ELF-1 (cell line): ENCODE results near the gene CD81.

Experiments
- DNase-seq: peaks from one replicate; pipeline ENCODE4 v3.0.0-alpha.2; 2016; ENCODE audit warnings: low read depth, low spot score

Gene CD81

GRCh38 chr11:2375964-2376551 is 1.1 kb upstream of the CD81 start:
- no peak for DNase-seq

DNA sequence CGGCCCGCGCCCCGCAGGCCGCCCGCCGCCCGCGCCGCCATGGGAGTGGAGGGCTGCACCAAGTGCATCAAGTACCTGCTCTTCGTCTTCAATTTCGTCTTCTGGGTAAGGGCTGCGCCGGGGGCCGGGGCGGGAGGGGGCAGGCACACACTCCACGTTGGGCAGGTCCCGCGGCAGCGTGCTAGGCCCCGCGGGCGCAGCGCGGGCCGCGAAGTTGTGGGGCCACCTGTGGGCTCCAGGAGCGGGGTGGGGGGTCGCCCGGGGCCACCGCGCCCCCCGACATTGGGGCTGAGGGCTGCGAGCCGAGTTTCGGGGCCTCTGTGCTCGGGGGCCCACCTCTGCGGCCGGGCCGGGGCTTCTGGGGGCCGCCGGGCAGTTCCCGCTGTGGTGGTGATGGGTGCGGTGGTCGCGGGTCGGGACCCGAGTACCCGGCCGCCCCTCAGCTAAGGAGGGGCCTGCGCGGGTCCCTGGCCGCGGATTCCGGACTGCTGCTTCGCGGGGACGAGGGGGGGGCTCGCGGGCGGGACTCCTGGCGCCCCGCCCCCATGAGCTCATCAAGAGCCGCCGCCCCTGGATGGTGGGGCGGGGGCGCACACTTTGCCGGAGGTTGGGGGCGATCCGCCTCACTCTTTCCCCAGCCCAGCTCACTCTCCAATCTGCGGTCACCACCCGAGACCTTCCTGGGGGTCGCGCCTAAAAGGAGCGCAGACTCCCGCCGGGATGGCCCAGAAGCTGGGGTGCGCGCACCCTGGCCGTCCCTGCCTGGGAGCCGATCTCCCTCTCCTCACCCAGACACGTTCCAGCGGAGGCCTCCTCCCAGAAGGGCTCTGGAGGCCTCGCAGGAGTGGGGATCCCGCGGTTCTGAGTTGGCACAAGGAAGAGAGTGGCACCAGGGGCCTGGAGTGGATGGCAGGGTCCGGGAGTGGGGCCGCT is 667 bp downstream of the CD81 start:
- DNase-seq = no peak

DNA sequence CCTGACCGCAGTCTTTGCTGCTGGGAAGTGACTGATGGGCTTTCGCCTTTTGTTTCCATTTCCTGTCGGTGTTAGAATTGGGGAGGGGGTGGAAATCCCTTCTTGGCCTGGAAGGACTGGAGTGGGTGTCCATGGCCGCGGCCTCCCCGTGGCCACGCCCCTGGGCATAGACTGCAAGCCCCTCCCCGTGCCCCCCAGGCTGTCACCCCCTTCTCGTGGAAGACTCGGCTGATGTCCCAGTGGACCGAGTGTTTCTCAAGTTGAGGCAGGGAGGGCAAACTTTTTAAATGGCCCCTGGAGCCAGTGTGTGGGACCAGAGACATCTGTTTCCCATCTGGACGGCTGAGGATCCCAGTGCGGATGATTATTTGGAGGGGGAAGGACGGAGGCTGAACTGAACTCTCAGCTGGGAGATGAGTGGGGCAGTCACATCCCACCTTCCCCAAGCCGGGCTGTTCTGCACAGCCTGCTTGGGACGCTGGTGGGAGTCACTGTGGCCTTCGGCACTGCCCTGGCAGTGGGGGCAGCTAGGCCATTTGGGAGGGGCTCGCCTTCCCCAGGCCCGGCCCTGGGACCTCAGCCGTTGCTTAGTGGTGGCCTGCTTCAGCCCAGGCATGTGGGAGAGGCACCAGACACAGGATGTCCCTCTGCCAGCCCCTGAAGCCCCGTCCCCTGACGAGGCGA is 1.6 kb downstream of the CD81 start:
- DNase-seq = no peak

- no peak for DNase-seq
These were observed 2.5 kb downstream of the CD81 start for GRCh38 chr11:2379466-2380174.

- no peak for DNase-seq
These were observed 3.3 kb downstream of the CD81 start for GRCh38 chr11:2380396-2380795.

GRCh38 chr11:2380807-2381350 is 3.8 kb downstream of the CD81 start:
- no peak for DNase-seq

DNA sequence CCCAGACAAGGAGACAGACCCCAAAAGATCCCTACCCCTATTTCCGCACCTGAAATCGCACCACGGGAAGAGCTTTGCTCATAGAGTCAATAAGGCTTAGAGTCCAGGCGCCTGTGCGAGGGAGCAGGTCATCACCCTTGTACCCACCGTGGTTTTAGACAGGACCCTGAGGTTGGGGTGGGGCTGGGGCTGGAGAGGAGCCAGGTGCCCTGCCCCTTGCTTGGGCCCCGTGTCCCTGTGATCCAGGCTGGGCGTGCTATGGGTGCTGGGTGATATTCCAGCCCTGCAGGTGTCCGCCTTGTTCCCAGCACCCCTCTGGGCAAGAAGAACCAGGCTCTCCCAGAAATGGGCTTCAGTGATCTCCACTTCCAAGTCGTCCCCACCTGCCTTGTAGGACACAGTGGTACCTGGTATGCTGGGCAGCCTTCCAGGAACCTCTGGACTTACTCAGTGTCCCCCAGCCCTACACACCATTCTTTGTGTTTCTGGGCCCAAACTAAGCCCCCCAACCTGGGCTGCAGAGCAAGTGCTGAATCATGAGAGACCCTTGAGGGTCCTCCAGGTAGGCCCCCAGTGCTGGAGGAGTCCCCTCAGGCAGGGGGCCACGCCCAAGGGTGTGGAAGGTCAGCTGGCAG is 4.5 kb downstream of the CD81 start:
- no peak for DNase-seq

DNA sequence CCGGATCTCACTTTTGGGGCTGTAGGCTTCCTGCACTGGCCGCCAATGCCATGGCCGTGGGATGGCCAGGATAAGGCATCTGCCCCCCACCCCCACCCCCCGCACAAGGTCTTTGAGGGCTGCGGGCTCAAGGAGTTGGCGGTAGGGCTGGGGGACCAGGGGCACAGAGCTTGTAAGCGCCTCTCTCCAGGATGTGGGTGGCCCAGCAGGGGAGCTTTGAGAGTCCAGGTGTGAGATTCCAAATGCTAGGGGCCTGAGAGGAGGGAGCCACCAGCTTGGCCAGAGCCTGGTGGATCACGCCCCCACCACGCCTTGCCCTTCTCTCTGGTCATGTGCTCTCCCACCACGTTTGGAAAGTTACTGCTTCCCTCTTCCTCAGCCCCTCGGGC is 5.0 kb downstream of the CD81 start:
- DNase-seq = no peak

- DNase-seq = no peak
These were observed 6.1 kb downstream of the CD81 start for GRCh38 chr11:2382936-2383851.

GRCh38 chr11:2383852-2384804 is 7.0 kb downstream of the CD81 start:
- no peak for DNase-seq

DNA sequence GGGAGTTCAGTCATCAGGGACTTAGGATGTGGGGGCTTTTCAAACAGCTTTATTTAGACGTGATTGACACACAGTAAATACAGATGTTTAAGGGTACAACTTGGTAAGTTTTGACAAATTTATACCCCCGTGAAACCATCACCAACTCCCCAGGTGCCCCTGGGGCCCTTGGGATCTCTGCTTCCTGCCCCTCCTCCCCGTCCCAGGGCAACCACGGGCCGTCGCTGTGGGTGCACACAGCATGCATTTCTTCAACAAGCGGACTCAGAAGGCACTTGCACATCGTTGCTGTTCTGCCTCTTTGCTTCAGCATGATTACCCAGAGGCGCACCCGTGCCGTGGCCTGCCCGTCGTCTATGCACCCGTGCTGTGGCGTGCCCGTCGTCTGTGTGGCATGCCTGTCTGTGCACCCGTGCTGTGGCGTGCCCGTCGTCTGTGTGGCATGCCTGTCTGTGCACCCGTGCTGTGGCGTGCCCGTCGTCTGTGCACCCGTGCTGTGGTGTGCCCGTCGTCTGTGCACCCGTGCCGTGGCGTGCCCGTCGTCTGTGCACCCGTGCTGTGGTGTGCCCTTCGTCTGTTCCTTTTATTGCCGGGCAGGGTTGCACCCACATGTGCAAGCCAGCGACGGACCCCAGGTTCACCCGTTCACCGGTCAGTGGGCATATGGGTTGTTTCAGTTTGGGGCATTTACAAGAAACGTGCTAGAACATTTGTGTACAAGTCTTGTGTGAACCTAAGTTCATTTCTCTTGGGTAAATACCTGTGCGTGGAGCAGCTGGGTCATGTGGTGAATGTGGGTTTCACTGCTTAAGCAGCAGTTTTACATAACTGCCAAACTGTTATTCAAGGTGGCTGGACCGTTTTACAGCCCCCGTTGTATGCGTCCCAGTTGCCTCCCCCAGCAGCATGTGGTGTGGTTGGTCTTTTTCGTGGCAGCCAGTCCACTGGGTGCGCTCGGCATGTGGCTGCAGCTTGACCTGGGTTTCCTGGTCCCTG is 8.3 kb downstream of the CD81 start:
- no peak for DNase-seq

GRCh38 chr11:2386591-2386990 is 9.5 kb downstream of the CD81 start:
- no peak for DNase-seq

GRCh38 chr11:2387266-2387987 is 10.3 kb downstream of the CD81 start:
- DNase-seq = no peak

DNA sequence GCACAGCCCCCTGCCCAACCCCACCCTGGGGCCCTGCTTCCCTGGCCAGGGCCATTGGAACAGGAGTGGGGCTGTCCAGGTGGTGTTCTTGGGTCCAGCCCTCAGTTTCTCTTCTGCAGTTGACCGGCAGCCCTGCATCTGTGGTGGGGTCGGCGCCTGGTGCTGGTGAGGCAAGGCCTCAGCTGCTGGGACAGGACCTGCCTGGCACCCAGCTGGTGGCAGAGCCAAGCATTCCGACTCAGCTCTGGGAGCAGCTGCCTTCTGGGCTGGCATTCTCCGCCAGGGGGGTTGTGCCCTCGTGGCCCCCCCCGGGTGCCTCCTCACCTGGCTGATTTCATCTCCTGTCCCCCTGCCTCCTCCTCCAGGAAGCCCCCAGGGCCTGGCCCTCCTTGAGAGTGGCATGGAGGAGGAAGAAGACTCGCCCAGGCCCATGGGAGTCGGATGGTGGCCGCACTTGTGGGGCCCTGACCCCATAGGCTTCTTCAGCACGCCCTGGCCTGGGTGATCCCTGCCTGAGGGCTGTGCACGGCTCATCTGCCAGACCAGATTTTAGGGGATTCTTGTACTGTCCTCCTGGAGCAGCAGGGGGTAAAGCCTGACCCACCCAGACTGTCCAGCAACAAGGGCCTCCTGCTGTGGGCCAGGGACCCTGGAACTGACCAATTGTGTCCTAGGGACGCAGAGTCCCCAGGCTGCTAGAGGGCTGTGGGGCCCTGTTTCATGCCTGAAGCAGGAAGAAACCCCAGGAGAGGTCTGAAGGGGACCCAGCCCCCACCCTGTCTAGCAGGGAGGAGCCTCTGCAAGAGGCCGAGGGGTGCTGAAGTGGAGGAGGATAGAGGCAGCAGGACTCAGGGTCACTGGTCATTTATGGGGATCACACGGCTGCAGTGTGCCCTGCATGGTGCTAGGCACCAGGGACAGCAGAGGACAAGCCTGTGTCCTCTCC is 11.6 kb downstream of the CD81 start:
- no peak for DNase-seq

- no peak for DNase-seq
These were observed 12.4 kb downstream of the CD81 start for GRCh38 chr11:2389377-2390026.
